Transverse colon (tissue), 4 donors: ENCODE results near the gene TPSD1. TPM values are rescaled to one million over a fixed set of nuclear protein-coding genes. Genes with fewer than 3 reads are reported as not detected.

Experiments
- DNase-seq: peaks from one replicate; pipeline ENCODE4 v3.0.0-alpha.2; 2019
- H3K27ac ChIP-seq, 4 donors: fragments of 200-600 bp; sonication (generic); 2 replicates each; pipeline ENCODE4 v1.5.1; 2016 to 2018; ENCODE audit warnings: inconsistent platforms in 4 of 4
- H3K27me3 ChIP-seq: fragments of 200-600 bp; sonication (generic); 2 replicates; pipeline ENCODE4 v1.5.1; 2017; ENCODE audit warnings: inconsistent platforms
- H3K36me3 ChIP-seq, 4 donors: fragments of 200-600 bp; sonication (generic); 2 replicates each; pipeline ENCODE4 v1.5.1; 2017 to 2019; ENCODE audit warnings: inconsistent platforms in 4 of 4
- H3K4me1 ChIP-seq, 4 donors: fragments of 200-600 bp; sonication (generic); 2 replicates each; pipeline ENCODE4 v1.5.1; 2017 to 2020; ENCODE audit warnings: inconsistent platforms in 4 of 4
- H3K4me3 ChIP-seq, 4 donors: fragments of 200-600 bp; sonication (generic); 1 replicate in 1 of 4; 2 replicates in 3 of 4; pipeline versions ENCODE4 v1.5.1 to v1.6.1; 2017 to 2019; ENCODE audit warnings: inconsistent platforms in 4 of 4
- H3K9me3 ChIP-seq, 2 donors: fragments of 200-600 bp; sonication (generic); 2 replicates each; pipeline ENCODE4 v1.5.1; 2017 to 2019; ENCODE audit warnings: inconsistent platforms in 2 of 2
- EP300 ChIP-seq: sonication (generic); formaldehyde crosslinking; IDR thresholded peaks from one replicate; pipeline ENCODE4 v1.6.1; 2017; ENCODE audit warnings: antibody characterized with exemption, low read depth
- POLR2A ChIP-seq: fragments of 450-650 bp; IDR thresholded peaks from one replicate; pipeline ENCODE4 v1.6.1; 2016; ENCODE audit warnings: antibody characterized with exemption, mild to moderate bottlenecking, moderate library complexity
- POLR2AphosphoS5 ChIP-seq, 3 donors: sonication (generic); formaldehyde crosslinking; IDR thresholded peaks; one replicate each; pipeline ENCODE4 v1.6.1; 2016; ENCODE audit warnings: antibody characterized with exemption in 3 of 3
- WGBS, 2 donors: methylation state at CpG; one replicate each; pipeline ENCODE4 v1.1.5; 2018; ENCODE audit warnings: low coverage in 1 of 2; 5-methylcytosine and 5-hydroxymethylcytosine counted together
- in situ Hi-C, 4 donors: fragments of 200-750 bp; cut with MboI; loops; one replicate each; pipeline versions ENCODE4 v1.15.0 to v1.15.1; 2017; ENCODE audit warnings: low sequenced_read_pairs in 3 of 4, low pct_ligation_motif_present in 1 of 4, low pct_unique_long_range_greater_than_20kb in 1 of 4
- intact Hi-C: fragments of 100-400 bp; cut with DNase I; formaldehyde crosslinking; loops from one replicate; pipeline ENCODE4 v1.15.1; 2023; ENCODE audit warnings: low total_unique reads
- total RNA-seq, 4 donors: library from RNA; depleted of rRNA; stranded (reverse); fragments of >200 nt; gene quantifications; one replicate each; pipeline ENCODE4 v1.1.0, GENCODE V29; 2016
- TF ChIP-seq, protein P1 (sequence below), 5 experiments: fragments of 200-600 bp in 3 of 5; fragments of 450-650 bp in 2 of 5; sonication (generic) in 3 of 5; IDR thresholded peaks; 1 replicate in 2 of 5; 2 replicates in 3 of 5; pipeline ENCODE4 v1.5.1; 2016 to 2017; ENCODE audit warnings: antibody characterized with exemption in 5 of 5, inconsistent platforms in 3 of 5, mild to moderate bottlenecking in 2 of 5, moderate library complexity in 1 of 5

The TPSD1 gene
- total RNA-seq, 4 donors from 2014 or later, result 4.6 to 12.0 (median 7.8) TPM; not detected in 1

DNA sequence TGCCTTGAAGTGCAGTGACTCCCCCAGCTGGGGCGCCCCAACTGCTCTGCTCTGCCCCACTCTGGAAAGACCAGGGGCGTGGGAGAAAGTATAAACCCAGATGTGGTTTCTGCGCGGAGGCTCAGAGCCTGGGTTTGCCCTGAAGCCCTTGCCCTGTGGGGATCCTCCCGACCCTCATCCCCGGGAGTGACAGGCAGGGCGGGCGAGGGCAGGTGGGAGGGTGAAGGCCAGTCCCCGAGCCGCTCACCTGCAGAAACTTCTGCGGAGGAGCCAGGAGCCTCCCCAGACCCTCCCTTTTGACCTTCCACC lies 3.8 kb downstream of the TPSD1 start:
- WGBS, 2 donors, result 30% methylated on average over 11 of the region's 11 CpGs; no CpG with 5 or more reads in 1 of the 2 donors
- H3K27ac ChIP-seq, result no peak overlapping the region
- H3K4me1 ChIP-seq, result peaks cover 0 to 4% (median 3%) of the 10 kb centered on the region in 4 donors
- TF ChIP-seq POLR2A, result no peak
- no peak for TF ChIP-seq POLR2AphosphoS5 (IDR thresholded peaks at IDR 0.05)
- no peak for TF ChIP-seq EP300
- TF ChIP-seq, protein P1, sequence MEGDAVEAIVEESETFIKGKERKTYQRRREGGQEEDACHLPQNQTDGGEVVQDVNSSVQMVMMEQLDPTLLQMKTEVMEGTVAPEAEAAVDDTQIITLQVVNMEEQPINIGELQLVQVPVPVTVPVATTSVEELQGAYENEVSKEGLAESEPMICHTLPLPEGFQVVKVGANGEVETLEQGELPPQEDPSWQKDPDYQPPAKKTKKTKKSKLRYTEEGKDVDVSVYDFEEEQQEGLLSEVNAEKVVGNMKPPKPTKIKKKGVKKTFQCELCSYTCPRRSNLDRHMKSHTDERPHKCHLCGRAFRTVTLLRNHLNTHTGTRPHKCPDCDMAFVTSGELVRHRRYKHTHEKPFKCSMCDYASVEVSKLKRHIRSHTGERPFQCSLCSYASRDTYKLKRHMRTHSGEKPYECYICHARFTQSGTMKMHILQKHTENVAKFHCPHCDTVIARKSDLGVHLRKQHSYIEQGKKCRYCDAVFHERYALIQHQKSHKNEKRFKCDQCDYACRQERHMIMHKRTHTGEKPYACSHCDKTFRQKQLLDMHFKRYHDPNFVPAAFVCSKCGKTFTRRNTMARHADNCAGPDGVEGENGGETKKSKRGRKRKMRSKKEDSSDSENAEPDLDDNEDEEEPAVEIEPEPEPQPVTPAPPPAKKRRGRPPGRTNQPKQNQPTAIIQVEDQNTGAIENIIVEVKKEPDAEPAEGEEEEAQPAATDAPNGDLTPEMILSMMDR (IDR thresholded peaks at IDR 0.05), result no peak
- no peak for DNase-seq
- H3K27me3 ChIP-seq, result peaks cover 54% of the 10 kb centered on the region
- H3K9me3 ChIP-seq, result no peaks in the 10 kb centered on the region
- intact Hi-C loops, result no loop called here
- in situ Hi-C loops, result no loop called here
- H3K36me3 ChIP-seq, result no peaks in the 10 kb centered on the region
- H3K4me3 ChIP-seq, result no peak overlapping the region

DNA sequence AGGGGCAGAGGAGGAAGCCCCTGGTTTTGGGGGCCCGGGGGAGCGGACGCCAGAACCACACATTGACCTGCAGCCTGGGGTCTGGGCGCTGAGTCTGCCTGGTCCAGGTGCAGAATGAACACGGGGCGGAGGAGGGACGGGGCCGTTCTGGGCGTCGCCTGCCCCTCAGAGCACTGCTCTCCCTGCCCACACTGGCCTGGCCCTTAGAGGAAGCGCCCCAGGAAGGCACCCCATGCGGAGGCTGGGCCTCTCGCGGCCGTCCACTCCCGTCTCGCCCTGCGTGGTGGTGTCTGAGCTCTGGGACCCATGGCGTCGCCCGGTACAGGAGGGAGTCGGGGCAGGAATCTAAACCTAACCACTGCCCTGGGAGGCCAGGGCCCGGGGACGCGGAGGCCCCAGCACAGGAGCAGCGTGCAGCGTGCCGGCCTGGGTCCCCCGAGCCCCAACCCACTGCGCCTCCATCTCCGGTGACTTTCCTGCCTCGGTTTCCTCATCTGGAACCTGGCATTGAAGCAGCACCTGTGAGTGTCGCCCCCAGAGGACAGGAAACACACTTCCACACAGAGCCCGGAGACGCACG lies 4.3 kb downstream of the TPSD1 start:
- 70% methylated on average over 30 of the region's 36 CpGs; no CpG with 5 or more reads in 1 of the 2 donors for WGBS, 2 donors
- H3K4me1 ChIP-seq, result peaks cover 0 to 4% (median 3%) of the 10 kb centered on the region in 4 donors
- in situ Hi-C loops (no loop called here), intact Hi-C loops (no loop called here)
- H3K4me3 ChIP-seq, result no peak overlapping the region
- TF ChIP-seq POLR2A (no peak), POLR2AphosphoS5 (IDR thresholded peaks at IDR 0.05) (no peak), EP300 (no peak)
- TF ChIP-seq, protein P1 (IDR thresholded peaks at IDR 0.05), result no peak
- no peaks in the 10 kb centered on the region for H3K36me3 ChIP-seq
- peaks cover 54% of the 10 kb centered on the region for H3K27me3 ChIP-seq
- H3K9me3 ChIP-seq, result no peaks in the 10 kb centered on the region
- no peak overlapping the region for H3K27ac ChIP-seq
- DNase-seq, result no peak

DNA sequence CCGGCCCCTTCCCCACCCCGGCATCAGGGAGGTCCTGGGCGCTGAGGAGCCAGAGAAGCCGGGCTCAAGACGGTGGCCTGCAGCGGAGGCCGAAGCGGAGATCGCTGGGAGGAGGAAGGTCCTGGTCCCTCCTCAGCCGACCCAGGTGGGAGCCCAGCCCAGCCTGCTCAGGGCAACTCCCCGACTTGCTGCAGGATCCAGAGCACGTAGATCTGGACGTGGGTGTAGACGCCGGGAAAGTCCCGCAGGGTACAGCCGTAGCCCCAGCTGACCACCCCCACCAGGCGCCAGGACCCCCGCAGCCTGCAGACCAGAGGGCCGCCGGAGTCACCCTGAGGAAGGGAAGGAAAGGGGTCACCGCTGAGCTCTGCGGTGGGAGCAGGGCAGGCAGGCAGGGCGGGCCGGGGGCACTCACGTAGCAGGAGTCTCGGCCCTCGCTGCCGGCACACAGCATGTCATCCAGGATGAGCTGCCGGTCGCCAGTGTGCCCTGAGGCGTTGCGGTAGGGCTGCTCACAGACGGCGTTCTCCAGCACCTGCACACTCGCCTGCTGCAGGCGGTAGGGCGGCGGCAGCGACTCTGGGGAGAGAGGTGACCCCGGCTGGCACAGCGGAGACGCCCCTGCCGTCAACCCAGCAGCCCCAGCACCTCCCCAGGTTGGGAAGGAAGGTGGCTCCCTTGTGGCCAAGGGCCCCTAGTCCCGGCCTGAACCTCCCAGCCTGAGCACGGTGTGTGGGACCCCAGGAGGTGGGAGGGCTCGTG lies 5.4 kb downstream of the TPSD1 start:
- Histone ChIP-seq H3K27me3 (peaks cover 54% of the 10 kb centered on the region), H3K27ac (no peak overlapping the region), H3K9me3 (no peaks in the 10 kb centered on the region), H3K4me3 (no peak overlapping the region), H3K36me3 (no peaks in the 10 kb centered on the region), H3K4me1 (peaks cover 0 to 4% (median 3%) of the 10 kb centered on the region in 4 donors)
- intact Hi-C loops (no loop called here), in situ Hi-C loops (no loop called here)
- TF ChIP-seq, protein P1 (IDR thresholded peaks at IDR 0.05), result no peak
- TF ChIP-seq EP300 (no peak), POLR2AphosphoS5 (IDR thresholded peaks at IDR 0.05) (no peak), POLR2A (no peak)
- WGBS, 2 donors, result 17% methylated on average over 37 of the region's 47 CpGs; no CpG with 5 or more reads in 1 of the 2 donors
- no peak for DNase-seq

DNA sequence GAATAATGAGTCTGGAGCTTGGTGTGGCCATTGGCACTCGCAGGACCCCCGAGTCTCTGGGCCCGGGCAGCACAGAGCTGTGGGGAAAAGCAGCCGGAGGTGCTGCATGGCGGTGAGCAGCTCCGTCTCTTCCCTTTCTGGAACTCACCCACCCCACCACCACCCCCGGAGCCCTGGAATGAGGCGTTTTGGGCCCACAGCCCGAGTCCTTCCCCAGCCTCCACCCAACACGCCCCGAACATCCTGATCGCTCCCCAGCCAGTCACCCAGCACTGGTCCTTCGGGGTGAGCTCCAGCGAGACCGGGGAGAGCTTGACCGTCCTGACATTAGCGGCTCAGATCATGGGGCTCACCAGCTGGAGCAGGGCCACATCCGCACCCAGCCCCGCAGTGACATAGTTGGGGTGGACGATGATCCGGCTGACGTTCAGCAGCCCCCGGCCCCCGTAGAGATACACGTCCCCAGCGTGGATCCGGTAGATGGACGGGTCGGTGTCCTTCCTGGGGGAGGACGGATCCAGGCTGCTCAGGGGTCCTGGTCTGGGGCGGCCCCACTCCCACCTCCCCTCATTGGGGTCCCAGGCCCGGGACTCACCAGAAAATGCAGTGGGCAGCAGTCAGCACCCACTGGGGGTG lies 6.5 kb downstream of the TPSD1 start:
- no peak overlapping the region for H3K4me3 ChIP-seq
- TF ChIP-seq EP300 (no peak), POLR2AphosphoS5 (IDR thresholded peaks at IDR 0.05) (no peak), POLR2A (no peak)
- TF ChIP-seq, protein P1 (IDR thresholded peaks at IDR 0.05), result no peak
- H3K4me1 ChIP-seq, result peaks cover 0 to 4% (median 3%) of the 10 kb centered on the region in 4 donors
- peaks cover 54% of the 10 kb centered on the region for H3K27me3 ChIP-seq
- WGBS, 2 donors, result 70 to 79% methylated on average over 2 to 30 of the region's 32 CpGs
- H3K36me3 ChIP-seq, result no peaks in the 10 kb centered on the region
- H3K27ac ChIP-seq, result no peak overlapping the region
- intact Hi-C loops, result no loop called here
- no peak for DNase-seq
- H3K9me3 ChIP-seq, result no peaks in the 10 kb centered on the region
- in situ Hi-C loops, result no loop called here
